Mesodermal cell (in vitro differentiated cells): Measurements from ENCODE around the gene STX1A.

Source experiments
- H3K27ac ChIP-seq: 2 replicates; pipeline ENCODE4 v1.7.0; 2013; ENCODE audit warnings: mild to moderate bottlenecking, low read depth, low read length, moderate library complexity; ENCODE audit not compliant: severe bottlenecking
- H3K36me3 ChIP-seq: 2 replicates; pipeline ENCODE4 v1.7.1; 2013; ENCODE audit warnings: mild to moderate bottlenecking, low read length, moderate library complexity; ENCODE audit not compliant: control insufficient read depth, insufficient read depth
- H3K4me1 ChIP-seq: one replicate; pipeline ENCODE4 v1.7.1; 2013; ENCODE audit warnings: mild to moderate bottlenecking, low read length; ENCODE audit not compliant: insufficient read depth, control insufficient read depth, poor library complexity, severe bottlenecking
- H3K4me3 ChIP-seq: 2 replicates; pipeline ENCODE4 v1.7.0; 2013; ENCODE audit warnings: low read length, control low read depth, mild to moderate bottlenecking; ENCODE audit not compliant: insufficient read depth, poor library complexity, severe bottlenecking; ENCODE audit errors: extremely low read depth
- H3K9me3 ChIP-seq: 2 replicates; pipeline ENCODE4 v1.7.1; 2013; ENCODE audit warnings: mild to moderate bottlenecking, low read length, moderate library complexity; ENCODE audit not compliant: control insufficient read depth
- WGBS, 2 experiments: methylation state at CpG; one replicate each; pipeline ENCODE4 v1.1.5; 2013; ENCODE audit warnings: missing lambda C conversion rate in 2 of 2; ENCODE audit not compliant: insufficient coverage in 2 of 2; 5-methylcytosine and 5-hydroxymethylcytosine counted together

STX1A gene

GRCh38 chr7:73742753-73743641, 23.5 kb upstream of the STX1A start:
- H3K36me3 ChIP-seq: no peaks in the 10 kb centered on the region
- no peak overlapping the region for H3K27ac ChIP-seq
- peaks cover 13% of the 10 kb centered on the region for H3K4me1 ChIP-seq
- WGBS, 2 experiments: 13 to 17% methylated on average over 20 to 27 of the region's 35 CpGs
- no peaks in the 10 kb centered on the region for H3K9me3 ChIP-seq
- no peak overlapping the region for H3K4me3 ChIP-seq

GRCh38 chr7:73742338-73742752, 22.9 kb upstream of the STX1A start:
- Histone ChIP-seq H3K4me3 (no peak overlapping the region), H3K9me3 (no peaks in the 10 kb centered on the region), H3K27ac (no peak overlapping the region), H3K4me1 (peaks cover 13% of the 10 kb centered on the region), H3K36me3 (no peaks in the 10 kb centered on the region)
- WGBS, 2 experiments: 0 to 40% methylated on average over 1 to 5 of the region's 7 CpGs

- H3K4me3 ChIP-seq: no peak overlapping the region
- no peaks in the 10 kb centered on the region for H3K9me3 ChIP-seq
- WGBS, 2 experiments: 68 to 69% methylated on average over 4 to 5 of the region's 5 CpGs
- H3K27ac ChIP-seq: no peak overlapping the region
- H3K4me1 ChIP-seq: peaks cover 13% of the 10 kb centered on the region
- H3K36me3 ChIP-seq: peaks cover 6% of the 10 kb centered on the region
Observed at GRCh38 chr7:73741600-73741999, 22.1 kb upstream of the STX1A start.

DNA sequence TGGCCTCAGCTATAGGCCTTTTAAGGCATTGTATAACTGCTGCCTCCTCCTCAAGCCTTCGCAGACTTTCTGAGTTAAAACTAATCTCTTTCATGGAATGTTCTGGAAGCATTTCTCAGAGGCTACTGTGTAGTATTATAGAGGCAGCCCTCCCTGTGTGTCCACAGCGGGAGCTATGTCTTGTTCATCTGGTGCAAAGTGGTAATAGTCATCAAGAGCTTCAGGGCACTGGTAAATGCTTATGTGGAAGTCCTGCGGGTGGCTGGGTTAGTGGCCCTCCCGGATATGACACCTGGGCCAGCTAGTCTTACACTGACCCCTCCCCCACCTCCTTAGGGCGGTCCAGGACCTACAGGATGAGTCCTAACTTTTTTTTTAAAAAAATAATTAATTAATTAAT, 21.3 kb upstream of the STX1A start:
- Histone ChIP-seq H3K4me3 (no peak overlapping the region), H3K4me1 (peaks cover 13% of the 10 kb centered on the region), H3K36me3 (peaks cover 14% of the 10 kb centered on the region), H3K9me3 (no peaks in the 10 kb centered on the region), H3K27ac (no peak overlapping the region)
- WGBS, 2 experiments: 100% methylated on average over 1 of the region's 5 CpGs

DNA sequence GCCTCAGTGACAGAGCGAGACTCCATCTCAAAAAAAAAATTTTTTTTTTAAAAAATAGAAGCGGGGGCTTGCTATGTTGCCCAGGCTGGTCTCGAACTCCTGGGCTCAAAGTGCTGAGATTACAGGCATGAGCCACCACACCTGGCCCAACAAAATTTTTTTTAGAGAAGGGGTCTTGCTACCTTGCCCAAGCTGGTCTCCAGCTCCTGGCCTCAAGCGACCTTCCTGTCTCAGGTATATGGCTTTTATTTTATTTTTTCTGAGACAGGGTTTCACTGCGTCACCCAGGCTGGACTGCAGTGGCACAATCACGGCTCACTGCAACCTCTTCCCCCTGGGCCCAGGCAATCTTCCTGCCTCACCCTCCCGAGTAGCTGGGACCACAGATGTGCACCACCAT, 20.7 kb upstream of the STX1A start:
- Histone ChIP-seq H3K4me3 (no peak overlapping the region), H3K36me3 (peaks cover 18% of the 10 kb centered on the region), H3K9me3 (no peaks in the 10 kb centered on the region), H3K4me1 (peaks cover 13% of the 10 kb centered on the region), H3K27ac (no peak overlapping the region)
- 92 to 100% methylated on average over 6 of the region's 7 CpGs for WGBS, 2 experiments

- Histone ChIP-seq H3K36me3 (peaks cover 18% of the 10 kb centered on the region), H3K27ac (no peak overlapping the region), H3K4me3 (peak overlapping the region; percentile 83), H3K4me1 (peaks cover 13% of the 10 kb centered on the region), H3K9me3 (no peaks in the 10 kb centered on the region)
- 53 to 66% methylated on average over 9 of the region's 13 CpGs for WGBS, 2 experiments
Observed at GRCh38 chr7:73739387-73739767, 19.9 kb upstream of the STX1A start.

- peak within 1 kb of the TSS; percentile 33 for H3K27ac ChIP-seq
- WGBS, 2 experiments: 0 to 1% methylated on average over 72 to 84 of the region's 84 CpGs
- H3K9me3 ChIP-seq: no peaks in the 10 kb centered on the region
Observed at GRCh38 chr7:73738612-73739386, 19.3 kb upstream of the STX1A start, which contains the start of gene ABHD11. TSS of gene ABHD11 (minus strand) at chr7:73738802. CDS start at chr7:73738770, 32 bp downstream.

GRCh38 chr7:73738220-73738611, 18.7 kb upstream of the STX1A start:
- Histone ChIP-seq H3K4me3 (peak overlapping the region; percentile 83), H3K4me1 (peaks cover 12% of the 10 kb centered on the region), H3K36me3 (peaks cover 18% of the 10 kb centered on the region), H3K9me3 (no peaks in the 10 kb centered on the region), H3K27ac (peak overlapping the region; percentile 33)
- WGBS, 2 experiments: 2% methylated on average over 17 to 20 of the region's 24 CpGs

More at GRCh38 chr7:73738612-73739386, 19.3 kb upstream of the STX1A start, which contains the start of gene ABHD11:
- Histone ChIP-seq H3K4me3 (peak within 1 kb of the TSS; percentile 83), H3K36me3 (peaks cover 18% of the 10 kb centered on the region), H3K4me1 (peaks cover 13% of the 10 kb centered on the region)

DNA sequence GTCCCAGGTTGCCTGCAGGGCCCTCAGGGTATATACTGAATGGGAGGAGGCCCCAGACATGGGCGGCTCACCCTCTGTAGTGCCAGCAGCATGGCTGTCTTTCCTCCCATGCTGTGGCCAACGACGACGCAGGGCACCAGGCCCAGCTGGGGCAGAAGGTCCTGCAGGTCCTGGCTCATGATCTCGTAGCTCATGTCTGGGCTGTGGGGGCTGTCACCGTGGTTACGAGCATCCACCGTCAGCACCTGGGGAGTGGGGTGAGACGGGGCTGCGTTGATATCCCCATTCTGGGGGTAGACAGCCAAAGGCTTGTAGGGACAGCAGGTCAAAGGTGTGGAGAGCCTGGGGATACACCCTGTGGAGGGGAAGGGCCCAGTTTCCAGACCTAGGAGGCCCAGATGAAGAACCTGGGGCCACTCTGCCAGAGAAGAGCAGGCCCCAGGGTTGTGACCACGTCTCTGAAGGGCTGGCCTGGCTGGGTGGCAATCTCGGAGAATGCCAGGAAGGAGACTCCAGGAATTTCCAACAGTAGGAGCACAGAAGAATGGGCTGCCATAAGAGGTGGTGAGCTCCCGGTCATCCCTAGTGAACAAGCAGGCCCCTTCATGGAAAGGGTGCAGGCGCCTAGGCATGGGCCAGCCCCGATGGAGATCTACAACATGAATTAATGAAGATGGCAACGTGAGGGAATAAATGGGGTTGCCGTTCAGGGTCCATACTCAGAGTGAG, 18.2 kb upstream of the STX1A start:
- Histone ChIP-seq H3K36me3 (peaks cover 18% of the 10 kb centered on the region), H3K27ac (no peak overlapping the region), H3K9me3 (no peaks in the 10 kb centered on the region), H3K4me1 (peaks cover 7% of the 10 kb centered on the region), H3K4me3 (peak overlapping the region; percentile 83)
- 89 to 94% methylated on average over 11 to 14 of the region's 17 CpGs for WGBS, 2 experiments

GRCh38 chr7:73736885-73737284, 17.4 kb upstream of the STX1A start:
- no peak overlapping the region for H3K27ac ChIP-seq
- H3K4me1 ChIP-seq: peaks cover 3% of the 10 kb centered on the region
- H3K9me3 ChIP-seq: no peaks in the 10 kb centered on the region
- 95 to 96% methylated on average over 11 to 12 of the region's 14 CpGs for WGBS, 2 experiments
- peaks cover 18% of the 10 kb centered on the region for H3K36me3 ChIP-seq
- H3K4me3 ChIP-seq: no peak overlapping the region
